HepG2 (cell line): ENCODE data around the gene TK2. TPM values are rescaled to one million over a fixed set of nuclear protein-coding genes. Genes with fewer than 3 reads are reported as not detected.

Source experiments
- GATA4 ChIP-seq: sonication (generic); IDR thresholded peaks from 2 replicates; pipeline ENCODE4 v1.6.1; 2016; ENCODE audit warnings: antibody characterized with exemption, low read depth, borderline replicate concordance
- JUND ChIP-seq: sonication (generic); formaldehyde crosslinking; IDR thresholded peaks from 2 replicates; pipeline ENCODE4 v1.8.0; 2022; ENCODE audit warnings: mild to moderate bottlenecking, missing genetic modification reagents
- MBD4 ChIP-seq: IDR thresholded peaks from 2 replicates; pipeline ENCODE4 v1.6.1; 2012; ENCODE audit warnings: low read length, inconsistent platforms, borderline replicate concordance
- NRL ChIP-seq: sonication (generic); formaldehyde crosslinking; IDR thresholded peaks from 2 replicates; pipeline ENCODE4 v1.5.0; 2020; ENCODE audit warnings: missing genetic modification reagents, mild to moderate bottlenecking, moderate library complexity, borderline replicate concordance
- SP140L ChIP-seq: sonication (generic); formaldehyde crosslinking; IDR thresholded peaks from 2 replicates; pipeline ENCODE4 v1.4.0; 2020; ENCODE audit warnings: missing genetic modification reagents, borderline replicate concordance
- THYN1 ChIP-seq: sonication (generic); formaldehyde crosslinking; IDR thresholded peaks from 2 replicates; pipeline ENCODE4 v1.8.1; 2023; ENCODE audit warnings: low read depth, mild to moderate bottlenecking, moderate library complexity, missing genetic modification reagents, borderline replicate concordance
- ZFP36L2 ChIP-seq: sonication (generic); formaldehyde crosslinking; IDR thresholded peaks from 2 replicates; pipeline ENCODE4 v1.4.0; 2020; ENCODE audit warnings: missing genetic modification reagents
- ZNF703 ChIP-seq: sonication (generic); formaldehyde crosslinking; IDR thresholded peaks from 2 replicates; pipeline ENCODE4 v1.5.1; 2020; ENCODE audit warnings: missing genetic modification reagents, mild to moderate bottlenecking, moderate library complexity, borderline replicate concordance
- ZNF75D ChIP-seq: sonication (generic); formaldehyde crosslinking; IDR thresholded peaks from 2 replicates; pipeline ENCODE4 v1.8.1; 2023; ENCODE audit warnings: missing genetic modification reagents, mild to moderate bottlenecking, borderline replicate concordance
- polyA plus RNA-seq, 8 experiments: library from polyadenylated mRNA; depleted of rRNA in 3 of 8; stranded (reverse) in 7 of 8; unstranded in 1 of 8; fragments of >200 nt; fragmentation: Illumina TruSeq in 4 of 8; extraction: Trizol in 4 of 8; gene quantifications; 2 replicates each; pipeline versions ENCODE4 v1.2.1 to v1.2.3, GENCODE V29; 2011 to 2016; ENCODE audit warnings: low read depth in 4 of 8, missing spikeins in 1 of 8, mixed read lengths in 1 of 8; ENCODE audit not compliant: insufficient read depth in 1 of 8
- total RNA-seq, 5 experiments: library from RNA; depleted of rRNA; stranded (reverse); fragments of >200 nt; fragmentation: Illumina TruSeq; extraction: Trizol; gene quantifications; 2 replicates each; pipeline ENCODE4 v1.2.3, GENCODE V29; 2016; ENCODE audit warnings: low read depth in 1 of 5
- TF ChIP-seq, protein P1 (sequence below): IDR thresholded peaks from 2 replicates; pipeline ENCODE4 v1.6.1; 2016; ENCODE audit warnings: low read depth, missing genetic modification reagents, missing compliant biosample characterization
- TF ChIP-seq, protein P2 (sequence below): IDR thresholded peaks from 2 replicates; pipeline ENCODE4 v1.4.0; 2020; ENCODE audit warnings: mild to moderate bottlenecking, missing genetic modification reagents
- TF ChIP-seq, protein P3 (sequence below): sonication (generic); formaldehyde crosslinking; conservative IDR thresholded peaks from 2 replicates; pipeline ENCODE4 v1.4.0; 2020; ENCODE audit warnings: missing genetic modification reagents
- TF ChIP-seq, protein P4 (sequence below): sonication (generic); formaldehyde crosslinking; IDR thresholded peaks from 2 replicates; pipeline ENCODE4 v1.4.0; 2020; ENCODE audit warnings: missing genetic modification reagents
- TF ChIP-seq, protein P5 (sequence below): sonication (generic); formaldehyde crosslinking; IDR thresholded peaks from 2 replicates; pipeline ENCODE4 v1.4.0; 2020; ENCODE audit warnings: missing genetic modification reagents

The TK2 gene
- total and polyA plus RNA-seq, 2 of the 13 experiments (the other 11 are each of a cell fraction or from before 2014, with no cell fraction given), result 18.7 to 21.0 TPM

DNA sequence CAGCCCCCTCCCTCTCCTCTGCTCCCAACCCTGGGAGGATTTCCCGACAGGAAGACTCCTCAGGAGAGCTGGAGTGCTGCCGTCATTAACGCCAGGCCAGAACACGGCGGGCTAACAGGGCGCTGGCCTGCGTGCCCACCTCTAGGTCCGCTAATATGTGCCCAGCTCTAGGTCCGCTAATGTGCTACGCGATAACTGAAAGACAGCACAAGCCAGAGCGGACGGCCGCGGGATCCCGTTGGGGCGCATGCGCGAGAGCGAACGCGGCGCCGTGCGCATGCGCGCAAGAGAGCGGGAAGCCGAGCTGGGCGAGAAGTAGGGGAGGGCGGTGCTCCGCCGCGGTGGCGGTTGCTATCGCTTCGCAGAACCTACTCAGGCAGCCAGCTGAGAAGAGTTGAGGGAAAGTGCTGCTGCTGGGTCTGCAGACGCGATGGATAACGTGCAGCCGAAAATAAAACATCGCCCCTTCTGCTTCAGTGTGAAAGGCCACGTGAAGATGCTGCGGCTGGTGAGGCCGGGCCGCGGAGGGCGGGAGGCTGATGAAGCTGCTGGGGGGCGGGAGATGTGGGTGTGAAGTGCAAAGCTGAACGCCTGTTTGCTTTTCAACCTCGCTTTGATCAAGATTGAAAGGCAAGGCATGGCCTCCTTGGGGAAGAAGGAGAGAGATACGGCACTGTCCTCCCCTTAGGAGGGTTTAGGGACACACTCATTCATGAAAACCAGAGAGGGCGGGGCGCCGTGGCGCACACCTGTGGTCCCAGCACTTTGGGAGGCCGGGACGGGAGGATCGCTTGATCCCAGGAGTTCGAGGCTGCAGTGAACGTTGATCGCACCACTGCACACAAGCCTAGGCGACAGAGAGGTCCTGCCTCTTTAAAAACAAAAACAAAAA lies 2.6 kb upstream of the TK2 start, which contains the start of gene CKLF (continued):
- TF ChIP-seq, protein P1, sequence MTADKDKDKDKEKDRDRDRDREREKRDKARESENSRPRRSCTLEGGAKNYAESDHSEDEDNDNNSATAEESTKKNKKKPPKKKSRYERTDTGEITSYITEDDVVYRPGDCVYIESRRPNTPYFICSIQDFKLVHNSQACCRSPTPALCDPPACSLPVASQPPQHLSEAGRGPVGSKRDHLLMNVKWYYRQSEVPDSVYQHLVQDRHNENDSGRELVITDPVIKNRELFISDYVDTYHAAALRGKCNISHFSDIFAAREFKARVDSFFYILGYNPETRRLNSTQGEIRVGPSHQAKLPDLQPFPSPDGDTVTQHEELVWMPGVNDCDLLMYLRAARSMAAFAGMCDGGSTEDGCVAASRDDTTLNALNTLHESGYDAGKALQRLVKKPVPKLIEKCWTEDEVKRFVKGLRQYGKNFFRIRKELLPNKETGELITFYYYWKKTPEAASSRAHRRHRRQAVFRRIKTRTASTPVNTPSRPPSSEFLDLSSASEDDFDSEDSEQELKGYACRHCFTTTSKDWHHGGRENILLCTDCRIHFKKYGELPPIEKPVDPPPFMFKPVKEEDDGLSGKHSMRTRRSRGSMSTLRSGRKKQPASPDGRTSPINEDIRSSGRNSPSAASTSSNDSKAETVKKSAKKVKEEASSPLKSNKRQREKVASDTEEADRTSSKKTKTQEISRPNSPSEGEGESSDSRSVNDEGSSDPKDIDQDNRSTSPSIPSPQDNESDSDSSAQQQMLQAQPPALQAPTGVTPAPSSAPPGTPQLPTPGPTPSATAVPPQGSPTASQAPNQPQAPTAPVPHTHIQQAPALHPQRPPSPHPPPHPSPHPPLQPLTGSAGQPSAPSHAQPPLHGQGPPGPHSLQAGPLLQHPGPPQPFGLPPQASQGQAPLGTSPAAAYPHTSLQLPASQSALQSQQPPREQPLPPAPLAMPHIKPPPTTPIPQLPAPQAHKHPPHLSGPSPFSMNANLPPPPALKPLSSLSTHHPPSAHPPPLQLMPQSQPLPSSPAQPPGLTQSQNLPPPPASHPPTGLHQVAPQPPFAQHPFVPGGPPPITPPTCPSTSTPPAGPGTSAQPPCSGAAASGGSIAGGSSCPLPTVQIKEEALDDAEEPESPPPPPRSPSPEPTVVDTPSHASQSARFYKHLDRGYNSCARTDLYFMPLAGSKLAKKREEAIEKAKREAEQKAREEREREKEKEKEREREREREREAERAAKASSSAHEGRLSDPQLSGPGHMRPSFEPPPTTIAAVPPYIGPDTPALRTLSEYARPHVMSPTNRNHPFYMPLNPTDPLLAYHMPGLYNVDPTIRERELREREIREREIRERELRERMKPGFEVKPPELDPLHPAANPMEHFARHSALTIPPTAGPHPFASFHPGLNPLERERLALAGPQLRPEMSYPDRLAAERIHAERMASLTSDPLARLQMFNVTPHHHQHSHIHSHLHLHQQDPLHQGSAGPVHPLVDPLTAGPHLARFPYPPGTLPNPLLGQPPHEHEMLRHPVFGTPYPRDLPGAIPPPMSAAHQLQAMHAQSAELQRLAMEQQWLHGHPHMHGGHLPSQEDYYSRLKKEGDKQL (CRISPR knock-in tag), result 0 out of 2 replicates have a peak, but pooled peaks have one; percentile 2
- TF ChIP-seq ZFP36L2 (CRISPR knock-in tag) (no peak; the same call in none of the 2 replicates), GATA4 (no peak; the same call in 1 of the 2 replicates), THYN1 (CRISPR knock-in tag) (no peak), ZNF703 (CRISPR knock-in tag) (peak; percentile 97), SP140L (CRISPR knock-in tag) (peak; percentile 72; the same call in 1 of the 2 replicates), NRL (CRISPR knock-in tag) (peak; percentile 100), MBD4 (no peak), ZNF75D (CRISPR knock-in tag) (peak; percentile 98; the same call in 1 of the 2 replicates), JUND (CRISPR knock-in tag) (peak; percentile 39; the same call in 1 of the 2 replicates)
- TF ChIP-seq, protein P2, sequence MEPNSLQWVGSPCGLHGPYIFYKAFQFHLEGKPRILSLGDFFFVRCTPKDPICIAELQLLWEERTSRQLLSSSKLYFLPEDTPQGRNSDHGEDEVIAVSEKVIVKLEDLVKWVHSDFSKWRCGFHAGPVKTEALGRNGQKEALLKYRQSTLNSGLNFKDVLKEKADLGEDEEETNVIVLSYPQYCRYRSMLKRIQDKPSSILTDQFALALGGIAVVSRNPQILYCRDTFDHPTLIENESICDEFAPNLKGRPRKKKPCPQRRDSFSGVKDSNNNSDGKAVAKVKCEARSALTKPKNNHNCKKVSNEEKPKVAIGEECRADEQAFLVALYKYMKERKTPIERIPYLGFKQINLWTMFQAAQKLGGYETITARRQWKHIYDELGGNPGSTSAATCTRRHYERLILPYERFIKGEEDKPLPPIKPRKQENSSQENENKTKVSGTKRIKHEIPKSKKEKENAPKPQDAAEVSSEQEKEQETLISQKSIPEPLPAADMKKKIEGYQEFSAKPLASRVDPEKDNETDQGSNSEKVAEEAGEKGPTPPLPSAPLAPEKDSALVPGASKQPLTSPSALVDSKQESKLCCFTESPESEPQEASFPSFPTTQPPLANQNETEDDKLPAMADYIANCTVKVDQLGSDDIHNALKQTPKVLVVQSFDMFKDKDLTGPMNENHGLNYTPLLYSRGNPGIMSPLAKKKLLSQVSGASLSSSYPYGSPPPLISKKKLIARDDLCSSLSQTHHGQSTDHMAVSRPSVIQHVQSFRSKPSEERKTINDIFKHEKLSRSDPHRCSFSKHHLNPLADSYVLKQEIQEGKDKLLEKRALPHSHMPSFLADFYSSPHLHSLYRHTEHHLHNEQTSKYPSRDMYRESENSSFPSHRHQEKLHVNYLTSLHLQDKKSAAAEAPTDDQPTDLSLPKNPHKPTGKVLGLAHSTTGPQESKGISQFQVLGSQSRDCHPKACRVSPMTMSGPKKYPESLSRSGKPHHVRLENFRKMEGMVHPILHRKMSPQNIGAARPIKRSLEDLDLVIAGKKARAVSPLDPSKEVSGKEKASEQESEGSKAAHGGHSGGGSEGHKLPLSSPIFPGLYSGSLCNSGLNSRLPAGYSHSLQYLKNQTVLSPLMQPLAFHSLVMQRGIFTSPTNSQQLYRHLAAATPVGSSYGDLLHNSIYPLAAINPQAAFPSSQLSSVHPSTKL (CRISPR knock-in tag), result peak; percentile 60
- TF ChIP-seq, protein P3, sequence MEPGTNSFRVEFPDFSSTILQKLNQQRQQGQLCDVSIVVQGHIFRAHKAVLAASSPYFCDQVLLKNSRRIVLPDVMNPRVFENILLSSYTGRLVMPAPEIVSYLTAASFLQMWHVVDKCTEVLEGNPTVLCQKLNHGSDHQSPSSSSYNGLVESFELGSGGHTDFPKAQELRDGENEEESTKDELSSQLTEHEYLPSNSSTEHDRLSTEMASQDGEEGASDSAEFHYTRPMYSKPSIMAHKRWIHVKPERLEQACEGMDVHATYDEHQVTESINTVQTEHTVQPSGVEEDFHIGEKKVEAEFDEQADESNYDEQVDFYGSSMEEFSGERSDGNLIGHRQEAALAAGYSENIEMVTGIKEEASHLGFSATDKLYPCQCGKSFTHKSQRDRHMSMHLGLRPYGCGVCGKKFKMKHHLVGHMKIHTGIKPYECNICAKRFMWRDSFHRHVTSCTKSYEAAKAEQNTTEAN, result peak; percentile 97
- TF ChIP-seq, protein P4, sequence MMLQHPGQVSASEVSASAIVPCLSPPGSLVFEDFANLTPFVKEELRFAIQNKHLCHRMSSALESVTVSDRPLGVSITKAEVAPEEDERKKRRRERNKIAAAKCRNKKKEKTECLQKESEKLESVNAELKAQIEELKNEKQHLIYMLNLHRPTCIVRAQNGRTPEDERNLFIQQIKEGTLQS, result peak; percentile 75; the same call in 1 of the 2 replicates
- TF ChIP-seq, protein P5, sequence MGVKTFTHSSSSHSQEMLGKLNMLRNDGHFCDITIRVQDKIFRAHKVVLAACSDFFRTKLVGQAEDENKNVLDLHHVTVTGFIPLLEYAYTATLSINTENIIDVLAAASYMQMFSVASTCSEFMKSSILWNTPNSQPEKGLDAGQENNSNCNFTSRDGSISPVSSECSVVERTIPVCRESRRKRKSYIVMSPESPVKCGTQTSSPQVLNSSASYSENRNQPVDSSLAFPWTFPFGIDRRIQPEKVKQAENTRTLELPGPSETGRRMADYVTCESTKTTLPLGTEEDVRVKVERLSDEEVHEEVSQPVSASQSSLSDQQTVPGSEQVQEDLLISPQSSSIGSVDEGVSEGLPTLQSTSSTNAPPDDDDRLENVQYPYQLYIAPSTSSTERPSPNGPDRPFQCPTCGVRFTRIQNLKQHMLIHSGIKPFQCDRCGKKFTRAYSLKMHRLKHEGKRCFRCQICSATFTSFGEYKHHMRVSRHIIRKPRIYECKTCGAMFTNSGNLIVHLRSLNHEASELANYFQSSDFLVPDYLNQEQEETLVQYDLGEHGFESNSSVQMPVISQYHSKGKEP (CRISPR knock-in tag), result peak; percentile 92
